CD8-positive, alpha-beta memory T cell (primary cell): ENCODE data around the gene GPX3. TPM values are rescaled to one million over a fixed set of nuclear protein-coding genes. Genes with fewer than 3 reads are reported as not detected.

ENCODE experiments used
- CTCF ChIA-PET: fragments of 350-600 bp; sonication (Branson Sonifier 250); formaldehyde crosslinking; loops from one replicate; lab custom pipeline; 2021; ENCODE audit warnings: antibody characterized with exemption; lab: Charles Lee
- POLR2A ChIA-PET: fragments of 350-600 bp; sonication (Branson Sonifier 250); formaldehyde crosslinking; loops from one replicate; lab custom pipeline; 2021; ENCODE audit warnings: antibody characterized with exemption; lab: Charles Lee
- DNase-seq, 5 donors: peaks; one replicate each; pipeline versions ENCODE4 v3.0.0 to v3.0.0-alpha.2; 2020 to 2022; ENCODE audit warnings: mixed read lengths in 1 of 5
- H3K27ac ChIP-seq: one replicate; pipeline ENCODE4 v1.7.0; 2013; ENCODE audit warnings: low read depth, mild to moderate bottlenecking, low read length, moderate library complexity
- H3K27me3 ChIP-seq: 2 replicates; pipeline ENCODE4 v1.7.0; 2013; ENCODE audit warnings: low read length, mild to moderate bottlenecking; ENCODE audit not compliant: insufficient read depth, poor library complexity, severe bottlenecking
- H3K36me3 ChIP-seq: 2 replicates; pipeline ENCODE4 v1.7.0; 2013; ENCODE audit warnings: mild to moderate bottlenecking, low read length, moderate library complexity; ENCODE audit not compliant: insufficient read depth
- H3K4me1 ChIP-seq: 2 replicates; pipeline ENCODE4 v1.7.0; 2013; ENCODE audit warnings: mild to moderate bottlenecking, low read length, moderate library complexity; ENCODE audit not compliant: insufficient read depth
- H3K4me3 ChIP-seq: 2 replicates; pipeline ENCODE4 v1.7.0; 2013; ENCODE audit warnings: mild to moderate bottlenecking, low read length
- H3K9me3 ChIP-seq: 2 replicates; pipeline ENCODE4 v1.7.0; 2013; ENCODE audit warnings: mild to moderate bottlenecking, low read length
- H3K27ac Mint-ChIP-seq, 8 donors: one replicate each; pipeline ENCODE4 v1.8.0; 2020 to 2021; ENCODE audit warnings: mixed read lengths in 8 of 8, mild to moderate bottlenecking in 6 of 8, inconsistent platforms in 3 of 8, moderate library complexity in 3 of 8
- H3K27me3 Mint-ChIP-seq, 2 donors: one replicate each; pipeline ENCODE4 v1.8.0; 2020 to 2021; ENCODE audit warnings: mixed read lengths in 2 of 2, mild to moderate bottlenecking in 1 of 2, moderate library complexity in 1 of 2
- H3K36me3 Mint-ChIP-seq, 3 donors: one replicate each; pipeline ENCODE4 v1.8.0; 2020 to 2021; ENCODE audit warnings: mixed read lengths in 3 of 3, inconsistent platforms in 1 of 3, mild to moderate bottlenecking in 1 of 3
- H3K4me1 Mint-ChIP-seq, 3 donors: one replicate each; pipeline ENCODE4 v1.8.0; 2020 to 2021; ENCODE audit warnings: mixed read lengths in 3 of 3, inconsistent platforms in 1 of 3, mild to moderate bottlenecking in 1 of 3
- H3K4me3 Mint-ChIP-seq, 7 donors: one replicate each; pipeline ENCODE4 v1.8.0; 2020 to 2021; ENCODE audit warnings: mixed read lengths in 7 of 7, mild to moderate bottlenecking in 6 of 7, moderate library complexity in 4 of 7, inconsistent platforms in 2 of 7
- H3K9me3 Mint-ChIP-seq, 5 donors: one replicate each; pipeline ENCODE4 v1.8.0; 2020 to 2022; ENCODE audit warnings: mixed read lengths in 5 of 5, mild to moderate bottlenecking in 3 of 5, moderate library complexity in 2 of 5, inconsistent platforms in 1 of 5
- polyA plus RNA-seq: library from polyadenylated mRNA; unstranded; fragments of 300-500 nt; fragmentation: Illumina TruSeq; gene quantifications from one replicate; pipeline ENCODE4 v1.2.3, GENCODE V29; 2021
- total RNA-seq, 2 experiments: library from RNA; stranded (reverse); gene quantifications; one replicate each; pipeline ENCODE4 v1.2.3, GENCODE V29; 2021

The GPX3 gene
- total and polyA plus RNA-seq, 3 experiments from 2014 or later, result 0.63 TPM; not detected in 2

DNA sequence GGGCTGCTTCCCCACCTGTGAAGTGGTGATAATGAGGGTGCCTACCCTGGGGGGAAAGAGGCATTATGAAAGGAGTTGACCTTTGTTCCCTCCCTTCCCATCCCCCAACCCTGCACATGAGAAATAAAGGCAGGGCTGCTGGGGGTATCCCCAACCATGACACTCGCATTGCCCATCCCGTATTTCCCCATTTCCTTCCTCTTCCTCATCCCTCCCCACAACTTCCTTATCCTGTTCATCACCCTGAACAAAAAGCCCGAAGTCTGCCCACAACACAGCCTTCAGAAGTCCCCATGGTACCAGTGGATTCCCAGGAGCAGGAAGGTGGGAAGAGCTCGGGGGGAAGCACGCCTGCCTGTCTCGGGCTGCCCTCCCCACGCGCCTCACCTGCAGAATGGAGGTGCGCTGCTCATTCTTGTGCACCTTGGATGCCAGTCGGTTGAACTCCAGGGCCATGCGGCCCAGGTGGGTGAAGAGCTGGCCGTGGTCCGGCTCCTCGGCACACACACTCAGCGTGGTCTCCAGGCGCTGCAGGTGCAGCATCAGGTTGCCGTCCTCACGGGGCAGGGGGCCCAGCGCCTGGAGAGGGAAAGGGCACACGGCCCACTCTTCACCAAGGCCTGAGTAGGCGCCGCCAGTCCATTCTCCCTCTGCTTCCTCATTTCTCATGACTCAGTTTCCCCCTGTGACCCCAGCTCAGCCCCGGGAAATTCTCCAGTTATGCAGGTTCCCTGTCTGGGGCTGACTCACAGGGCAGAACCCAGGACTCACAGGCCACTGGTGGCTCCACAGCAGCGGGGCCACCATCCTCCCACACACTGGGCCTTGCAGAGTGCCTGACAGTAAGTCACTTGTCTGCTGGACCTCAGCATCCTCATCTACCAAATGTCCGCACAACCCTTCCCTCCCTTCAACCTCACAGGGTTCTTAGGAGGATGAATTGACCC is 36.3 kb downstream of the GPX3 start:
- Mint-ChIP-seq H3K36me3 (peaks cover 0 to 96% (median 16%) of the 10 kb centered on the region in 3 donors), H3K4me1 (peaks cover 15 to 37% (median 21%) of the 10 kb centered on the region in 3 donors), H3K27me3 (no peaks in the 10 kb centered on the region), H3K27ac (peak overlapping the region in 4 of 8 donors; percentile 5 to 68 (median 31)), H3K4me3 (no peak overlapping the region), H3K9me3 (peaks cover 0 to 4% (median 0%) of the 10 kb centered on the region in 5 donors)
- Histone ChIP-seq H3K27me3 (no peaks in the 10 kb centered on the region), H3K36me3 (peaks cover 65% of the 10 kb centered on the region), H3K27ac (no peak overlapping the region), H3K9me3 (no peaks in the 10 kb centered on the region), H3K4me3 (no peak overlapping the region), H3K4me1 (peaks cover 8% of the 10 kb centered on the region)
- ChIA-PET CTCF (interaction anchor here (1.1 to 14.1 kb wide), 2 partner anchors 34 to 61 kb away, joined by 3 to 267 read pairs; no protein-coding TSS in a partner anchor), POLR2A (no interaction called here)
- no peak for DNase-seq

DNA sequence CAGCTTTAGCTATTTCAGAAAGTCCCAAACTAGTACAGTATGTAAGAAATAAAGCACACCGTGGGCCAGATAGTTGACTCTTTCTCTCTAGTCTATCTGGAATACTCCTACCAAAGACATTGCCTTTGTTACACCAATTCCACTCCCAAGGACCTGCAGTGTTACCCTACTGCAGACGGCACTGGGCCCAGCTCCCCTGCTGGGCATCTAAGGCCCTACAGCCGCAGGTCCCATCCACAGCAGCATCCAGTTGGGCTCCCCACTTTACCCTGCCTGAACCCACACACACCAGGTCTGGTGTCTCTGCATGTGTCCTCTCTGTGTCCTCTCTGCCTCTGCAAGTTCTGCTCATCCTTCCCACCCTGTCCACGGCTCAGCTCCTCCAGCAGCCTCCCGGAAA is 37.9 kb downstream of the GPX3 start:
- peak overlapping the region in 2 of 8 donors; percentile 58 to 94 for H3K27ac Mint-ChIP-seq
- H3K27me3 Mint-ChIP-seq, result no peaks in the 10 kb centered on the region
- peaks cover 0 to 98% (median 11%) of the 10 kb centered on the region in 3 donors for H3K36me3 Mint-ChIP-seq
- ChIA-PET CTCF (interaction anchor here (1.8 to 14.1 kb wide), 2 partner anchors 60 to 107 kb away, joined by 5 to 267 read pairs; no protein-coding TSS in a partner anchor), POLR2A (no interaction called here)
- Histone ChIP-seq H3K9me3 (no peaks in the 10 kb centered on the region), H3K4me1 (peaks cover 8% of the 10 kb centered on the region), H3K27ac (no peak overlapping the region), H3K4me3 (no peak overlapping the region), H3K27me3 (no peaks in the 10 kb centered on the region), H3K36me3 (peaks cover 76% of the 10 kb centered on the region)
- H3K4me3 Mint-ChIP-seq, result no peak overlapping the region
- H3K4me1 Mint-ChIP-seq, result peaks cover 14 to 45% (median 16%) of the 10 kb centered on the region in 3 donors
- H3K9me3 Mint-ChIP-seq, result peaks cover 0 to 4% (median 0%) of the 10 kb centered on the region in 5 donors
- no peak for DNase-seq

DNA sequence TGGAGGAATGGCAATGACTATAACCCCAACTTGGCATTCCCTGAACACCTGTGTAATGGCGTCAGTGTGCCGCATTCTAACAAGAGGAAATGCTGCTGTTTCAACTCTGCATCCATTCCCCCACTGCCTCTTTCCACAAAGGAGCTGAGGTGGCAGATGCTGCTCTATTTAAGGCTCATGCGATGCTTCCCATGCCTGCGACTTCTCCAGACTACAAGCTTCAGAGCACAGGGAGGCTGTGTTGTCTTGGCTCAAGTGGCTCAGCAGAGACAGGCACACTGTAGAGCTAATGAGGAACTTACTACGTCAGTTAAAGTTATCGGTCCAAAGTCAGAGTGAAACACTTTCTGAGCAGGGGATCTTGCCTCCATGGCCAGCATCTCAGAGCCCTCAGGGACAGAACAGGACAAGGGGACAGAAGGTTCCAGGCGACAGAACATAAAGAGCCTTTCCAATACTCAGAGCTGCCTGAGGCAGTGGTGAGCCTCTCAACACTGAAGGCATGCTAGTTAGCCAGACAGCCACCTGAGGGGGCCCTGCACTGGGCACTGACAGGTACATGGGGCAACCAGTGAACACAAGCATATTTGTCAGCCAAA is 38.6 kb downstream of the GPX3 start:
- Mint-ChIP-seq H3K27me3 (no peaks in the 10 kb centered on the region), H3K4me3 (peak overlapping the region in 2 of 7 donors; percentile 11 to 88), H3K27ac (peak overlapping the region; percentile 10 to 95 (median 81)), H3K4me1 (peaks cover 11 to 44% (median 17%) of the 10 kb centered on the region in 3 donors), H3K9me3 (peaks cover 0 to 4% (median 0%) of the 10 kb centered on the region in 5 donors), H3K36me3 (peaks cover 0 to 99% (median 11%) of the 10 kb centered on the region in 3 donors)
- H3K27me3 ChIP-seq, result no peaks in the 10 kb centered on the region
- ChIA-PET CTCF (interaction anchor here (1.8 to 14.1 kb wide), 3 partner anchors 11 to 106 kb away, joined by 5 to 267 read pairs (median 5); no protein-coding TSS in a partner anchor), POLR2A (no interaction called here)
- peaks cover 72% of the 10 kb centered on the region for H3K36me3 ChIP-seq
- H3K4me1 ChIP-seq, result peaks cover 8% of the 10 kb centered on the region
- no peak overlapping the region for H3K4me3 ChIP-seq
- H3K27ac ChIP-seq, result no peak overlapping the region
- no peaks in the 10 kb centered on the region for H3K9me3 ChIP-seq
- no peak for DNase-seq

DNA sequence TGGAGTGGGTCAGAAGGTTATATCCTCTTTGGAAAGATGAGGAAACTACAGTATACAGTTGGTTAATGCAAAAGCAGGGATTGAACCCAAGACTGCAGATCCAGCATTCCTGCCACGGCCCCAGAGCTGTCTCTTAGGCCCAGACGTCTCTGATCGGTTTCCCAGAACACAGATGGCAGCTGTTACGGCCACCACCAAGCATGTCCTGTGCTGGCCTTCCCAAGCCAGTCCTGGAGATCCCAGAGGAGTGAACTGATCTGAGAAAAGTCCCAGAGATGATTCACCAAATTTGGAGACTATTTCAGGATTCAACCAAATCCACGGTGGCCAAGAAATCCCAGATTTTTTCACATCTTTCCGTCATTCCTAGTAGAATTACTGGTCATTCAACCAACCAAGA is 40.4 kb downstream of the GPX3 start:
- Histone ChIP-seq H3K27ac (no peak overlapping the region), H3K4me1 (peaks cover 8% of the 10 kb centered on the region), H3K9me3 (no peaks in the 10 kb centered on the region), H3K4me3 (no peak overlapping the region), H3K36me3 (peaks cover 63% of the 10 kb centered on the region), H3K27me3 (no peaks in the 10 kb centered on the region)
- POLR2A ChIA-PET, result no interaction called here
- Mint-ChIP-seq H3K27me3 (no peaks in the 10 kb centered on the region), H3K27ac (peak overlapping the region in 7 of 8 donors; percentile 35 to 94 (median 50)), H3K4me1 (peaks cover 18 to 57% (median 18%) of the 10 kb centered on the region in 3 donors), H3K4me3 (no peak overlapping the region), H3K9me3 (peaks cover 0 to 4% (median 0%) of the 10 kb centered on the region in 5 donors), H3K36me3 (peaks cover 0 to 99% (median 8%) of the 10 kb centered on the region in 3 donors)
- CTCF ChIA-PET, result interaction anchor here (0.8 to 2.1 kb wide), 3 partner anchors 13 to 54 kb away, joined by 3 to 11 read pairs (median 5); no protein-coding TSS in a partner anchor
- no peak for DNase-seq

DNA sequence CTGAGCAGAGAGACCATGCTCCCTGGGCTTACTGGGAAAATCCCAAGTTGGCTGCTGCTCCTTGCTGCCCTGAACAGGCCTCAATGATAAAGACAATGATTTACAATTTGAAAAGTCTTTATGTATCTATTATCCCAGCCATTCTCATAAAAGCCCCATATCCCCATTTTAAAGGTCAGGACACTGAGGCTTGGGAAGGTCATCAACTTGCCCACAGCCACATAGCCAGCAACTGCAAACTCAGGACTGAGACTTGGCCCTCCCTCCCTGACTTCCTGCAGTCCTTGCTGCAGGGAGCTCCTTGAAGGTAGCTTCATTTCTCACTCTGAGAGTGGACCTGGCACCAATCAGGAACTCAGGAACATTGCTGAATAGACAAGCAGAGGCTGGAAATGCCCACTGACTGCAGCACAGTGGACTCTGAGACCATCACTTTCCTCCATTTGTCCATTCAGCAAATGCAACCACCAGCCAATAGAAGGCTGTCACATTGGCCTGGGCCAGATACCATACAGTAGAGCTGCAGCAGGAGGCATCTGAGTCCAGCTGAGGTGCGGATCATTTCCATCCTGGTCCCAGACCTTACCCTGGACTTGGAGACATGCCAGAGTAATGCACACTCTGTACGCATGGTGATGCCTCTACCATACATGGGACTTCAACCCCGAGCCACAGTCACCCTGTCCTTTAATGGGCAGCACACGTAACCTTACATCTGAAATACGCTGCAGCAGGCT is 42.2 kb downstream of the GPX3 start:
- Histone ChIP-seq H3K27me3 (no peaks in the 10 kb centered on the region), H3K4me3 (no peak overlapping the region), H3K9me3 (no peaks in the 10 kb centered on the region), H3K27ac (no peak overlapping the region), H3K36me3 (peaks cover 65% of the 10 kb centered on the region), H3K4me1 (peaks cover 25% of the 10 kb centered on the region)
- Mint-ChIP-seq H3K4me3 (no peak overlapping the region), H3K36me3 (peaks cover 0 to 99% (median 6%) of the 10 kb centered on the region in 3 donors), H3K9me3 (peaks cover 0 to 4% (median 0%) of the 10 kb centered on the region in 5 donors), H3K4me1 (peaks cover 30 to 70% (median 37%) of the 10 kb centered on the region in 3 donors), H3K27ac (peak overlapping the region in 3 of 8 donors; percentile 17 to 42 (median 21)), H3K27me3 (no peaks in the 10 kb centered on the region)
- POLR2A ChIA-PET, result no interaction called here
- DNase-seq, result no peak
- CTCF ChIA-PET, result interaction anchor here (0.8 to 1.1 kb wide), 4 partner anchors 11 to 52 kb away, joined by 3 to 6 read pairs (median 4); no protein-coding TSS in a partner anchor

DNA sequence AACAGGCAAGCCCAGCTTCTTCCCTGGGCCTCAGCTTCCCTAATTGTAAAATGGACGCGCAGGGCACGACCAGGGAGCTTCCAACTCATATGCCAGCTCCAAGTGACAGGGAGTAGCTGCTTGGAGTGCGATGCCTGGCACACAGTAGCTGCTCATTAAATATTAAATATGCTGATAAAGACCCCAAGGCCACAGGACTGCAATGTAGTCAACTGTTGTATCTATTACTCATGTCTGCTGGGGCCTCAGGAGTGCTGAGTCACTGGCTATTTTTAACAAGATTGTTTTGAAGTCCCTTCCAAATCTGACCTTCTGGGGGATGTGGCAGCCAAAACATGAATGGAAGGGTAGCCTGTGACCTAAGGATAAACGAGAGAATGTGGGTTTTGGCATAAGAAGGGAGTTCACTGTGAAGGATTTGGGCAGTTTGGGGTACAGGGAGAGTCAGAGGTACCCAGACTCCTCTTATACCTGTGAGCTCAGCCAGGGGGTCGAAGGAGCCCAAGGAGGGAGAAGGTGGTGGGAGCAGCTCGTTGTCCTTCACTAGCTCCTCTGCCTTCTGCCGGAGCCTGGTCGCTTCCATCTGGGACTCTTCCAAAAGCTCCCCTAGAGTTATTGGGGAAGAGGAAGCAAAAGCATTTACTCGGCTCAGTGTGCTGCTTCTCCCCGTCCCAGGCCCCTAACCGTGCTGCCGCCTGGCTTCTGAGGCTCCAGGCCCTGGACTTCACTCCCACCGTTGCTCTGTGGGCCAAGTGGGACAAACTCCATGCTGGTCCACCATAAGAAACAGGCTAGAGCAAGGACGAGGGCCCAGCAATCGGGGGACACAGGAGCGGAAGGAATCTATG is 43.0 kb downstream of the GPX3 start:
- CTCF ChIA-PET, result interaction anchor here (0.9 to 1.1 kb wide), 4 partner anchors 11 to 51 kb away, joined by 3 to 6 read pairs (median 4); no protein-coding TSS in a partner anchor
- Histone ChIP-seq H3K36me3 (peaks cover 60% of the 10 kb centered on the region), H3K9me3 (no peaks in the 10 kb centered on the region), H3K27me3 (no peaks in the 10 kb centered on the region), H3K27ac (peak overlapping the region; percentile 10), H3K4me1 (peaks cover 33% of the 10 kb centered on the region), H3K4me3 (no peak overlapping the region)
- POLR2A ChIA-PET, result no interaction called here
- peak overlapping the region in 7 of 8 donors; percentile 17 to 83 (median 54) for H3K27ac Mint-ChIP-seq
- no peak overlapping the region for H3K4me3 Mint-ChIP-seq
- H3K9me3 Mint-ChIP-seq, result peaks cover 0 to 4% (median 0%) of the 10 kb centered on the region in 5 donors
- H3K27me3 Mint-ChIP-seq, result no peaks in the 10 kb centered on the region
- DNase-seq, result no peak
- H3K36me3 Mint-ChIP-seq, result peaks cover 0 to 98% (median 6%) of the 10 kb centered on the region in 3 donors
- peaks cover 36 to 78% (median 45%) of the 10 kb centered on the region in 3 donors for H3K4me1 Mint-ChIP-seq
